Liver (tissue), 9 donors: ENCODE results near the gene THADA. TPM values are rescaled to one million over a fixed set of nuclear protein-coding genes. Genes with fewer than 3 reads are reported as not detected.

Source experiments
- DNase-seq: peaks from one replicate; pipeline ENCODE4 v3.0.0-alpha.2; 2017; ENCODE audit warnings: low spot score
- H3K27ac ChIP-seq, 2 donors: one replicate each; pipeline ENCODE4 v1.7.0; 2013; ENCODE audit warnings: inconsistent platforms in 2 of 2, low read length in 2 of 2, control low read depth in 1 of 2, low read depth in 1 of 2, mild to moderate bottlenecking in 1 of 2
- H3K27me3 ChIP-seq, 4 donors: one replicate each; pipeline versions ENCODE4 v1.6.1 to v1.7.0; 2013; ENCODE audit warnings: low read length in 3 of 4, inconsistent platforms in 1 of 4, mild to moderate bottlenecking in 1 of 4, moderate library complexity in 1 of 4; ENCODE audit not compliant: control insufficient read depth in 4 of 4, insufficient read depth in 4 of 4
- H3K36me3 ChIP-seq, 4 donors: one replicate each; pipeline versions ENCODE4 v1.6.1 to v1.7.0; 2013; ENCODE audit warnings: low read length in 3 of 4, mild to moderate bottlenecking in 3 of 4, low read depth in 1 of 4, moderate library complexity in 1 of 4; ENCODE audit not compliant: control insufficient read depth in 4 of 4, insufficient read depth in 3 of 4
- H3K4me1 ChIP-seq, 4 donors: one replicate each; pipeline versions ENCODE4 v1.6.1 to v1.7.0; 2013; ENCODE audit warnings: low read length in 3 of 4, mild to moderate bottlenecking in 3 of 4, moderate library complexity in 1 of 4; ENCODE audit not compliant: control insufficient read depth in 4 of 4, insufficient read depth in 4 of 4
- H3K4me3 ChIP-seq, 3 donors: one replicate each; pipeline versions ENCODE4 v1.6.1 to v1.7.0; 2013; ENCODE audit warnings: low read length in 3 of 3, control low read depth in 1 of 3, low read depth in 1 of 3, mild to moderate bottlenecking in 1 of 3
- H3K9ac ChIP-seq, 2 donors: one replicate each; pipeline ENCODE4 v1.7.0; 2013; ENCODE audit warnings: low read length in 2 of 2, mild to moderate bottlenecking in 2 of 2, moderate library complexity in 2 of 2, control low read depth in 1 of 2, low read depth in 1 of 2
- H3K9me3 ChIP-seq, 4 donors: one replicate each; pipeline versions ENCODE4 v1.6.1 to v1.7.0; 2013; ENCODE audit warnings: low read length in 3 of 4; ENCODE audit not compliant: control insufficient read depth in 4 of 4
- ATF3 ChIP-seq: IDR thresholded peaks from 2 replicates; pipeline ENCODE4 v1.6.1; 2016; ENCODE audit warnings: antibody characterized with exemption
- CTCF ChIP-seq: fragments of 150-350 bp; IDR thresholded peaks from 2 replicates; pipeline ENCODE4 v1.5.1; 2017; ENCODE audit warnings: improper control_type of control experiment, low read depth, low read length; ENCODE audit not compliant: missing input control
- EGR1 ChIP-seq, 2 donors: IDR thresholded peaks; 2 replicates each; pipeline ENCODE4 v1.6.1; 2016 to 2018; ENCODE audit warnings: antibody characterized with exemption in 2 of 2, low read depth in 2 of 2
- FOXA1 ChIP-seq: IDR thresholded peaks from 2 replicates; pipeline ENCODE4 v1.6.1; 2016; ENCODE audit warnings: antibody characterized with exemption
- FOXA2 ChIP-seq: IDR thresholded peaks from 2 replicates; pipeline ENCODE4 v1.6.1; 2016; ENCODE audit warnings: antibody characterized with exemption
- GABPA ChIP-seq, 2 donors: IDR thresholded peaks in 1 of 2; conservative IDR thresholded peaks in 1 of 2; 2 replicates each; pipeline ENCODE4 v1.6.1; 2016; ENCODE audit warnings: antibody characterized with exemption in 2 of 2, mild to moderate bottlenecking in 1 of 2, moderate library complexity in 1 of 2
- HNF4A ChIP-seq, 2 donors: conservative IDR thresholded peaks; 2 replicates each; pipeline ENCODE4 v1.6.1; 2016; ENCODE audit warnings: antibody characterized with exemption in 2 of 2, mild to moderate bottlenecking in 2 of 2
- HNF4G ChIP-seq: IDR thresholded peaks from 2 replicates; pipeline ENCODE4 v1.6.1; 2016; ENCODE audit warnings: antibody characterized with exemption
- JUND ChIP-seq, 2 donors: IDR thresholded peaks; 2 replicates each; pipeline ENCODE4 v1.6.1; 2016; ENCODE audit warnings: antibody characterized with exemption in 2 of 2
- MAX ChIP-seq: IDR thresholded peaks from 2 replicates; pipeline ENCODE4 v1.6.1; 2016; ENCODE audit warnings: antibody characterized with exemption
- NR2F2 ChIP-seq: IDR thresholded peaks from 2 replicates; pipeline ENCODE4 v1.6.1; 2016; ENCODE audit warnings: antibody characterized with exemption
- RAD21 ChIP-seq, 2 donors: IDR thresholded peaks; 2 replicates each; pipeline ENCODE4 v1.6.1; 2016; ENCODE audit warnings: antibody characterized with exemption in 2 of 2, mild to moderate bottlenecking in 2 of 2
- REST ChIP-seq: IDR thresholded peaks from 2 replicates; pipeline ENCODE4 v1.6.1; 2016; ENCODE audit warnings: antibody characterized with exemption, mild to moderate bottlenecking
- RXRA ChIP-seq, 2 donors: IDR thresholded peaks; 2 replicates each; pipeline ENCODE4 v1.6.1; 2017 to 2018; ENCODE audit warnings: antibody characterized with exemption in 2 of 2, mild to moderate bottlenecking in 1 of 2
- SP1 ChIP-seq: IDR thresholded peaks from 2 replicates; pipeline ENCODE4 v1.6.1; 2018; ENCODE audit warnings: antibody characterized with exemption, mild to moderate bottlenecking
- TAF1 ChIP-seq: conservative IDR thresholded peaks from 2 replicates; pipeline ENCODE4 v1.6.1; 2016; ENCODE audit warnings: antibody characterized with exemption, mild to moderate bottlenecking
- YY1 ChIP-seq: IDR thresholded peaks from 2 replicates; pipeline ENCODE4 v1.6.1; 2016; ENCODE audit warnings: antibody characterized with exemption, mild to moderate bottlenecking
- ZBTB33 ChIP-seq: IDR thresholded peaks from 2 replicates; pipeline ENCODE4 v1.6.1; 2016; ENCODE audit warnings: antibody characterized with exemption
- WGBS: extraction: QIAGEN DNeasy Blood & Tissue Kit; methylation state at CpG from one replicate; pipeline ENCODE4 v1.1.7; 2013; 5-methylcytosine and 5-hydroxymethylcytosine counted together
- polyA plus RNA-seq, 2 donors: library from polyadenylated mRNA; stranded (reverse) in 1 of 2; unstranded in 1 of 2; fragments of 200-250 nt in 1 of 2; fragments of >200 nt in 1 of 2; fragmentation: Nextera tagmentation in 1 of 2; extraction: Ambion mirVana in 1 of 2; gene quantifications; one replicate each; pipeline versions ENCODE4 v1.2.1 to v1.2.3, GENCODE V29; 2013 to 2015
- total RNA-seq, 2 donors: library from RNA; depleted of rRNA; stranded (reverse); fragments of >200 nt; gene quantifications; one replicate each; pipeline ENCODE4 v1.2.3, GENCODE V29; 2014
- donor health status: healthy.
- donor health status: healthy.
- donor health status: healthy.
- donor health status: healthy.
- donor health status: healthy.

The THADA gene
- total and polyA plus RNA-seq, 4 donors: 12.0 to 37.2 (median 22.3) TPM

- under 1% methylated on average over 8 of the region's 8 CpGs for WGBS
- H3K36me3 ChIP-seq: peaks cover 0 to 8% (median 1%) of the 10 kb centered on the region in 4 donors
- H3K4me1 ChIP-seq: peaks cover 12 to 61% (median 48%) of the 10 kb centered on the region in 4 donors
These were observed 373.9 kb downstream of the THADA start for GRCh38 chr2:43221763-43222474.

More at GRCh38 chr2:43221763-43222474, 373.9 kb downstream of the THADA start:
- peak overlapping the region; percentile 76 to 89 for H3K27ac ChIP-seq
- H3K27me3 ChIP-seq: no peaks in the 10 kb centered on the region
- H3K4me3 ChIP-seq: peak overlapping the region in 2 of 3 donors; percentile 48 to 84
- TF ChIP-seq TAF1 (no peak), JUND (IDR thresholded peaks at IDR 0.05) (peak; percentile 90 to 95), HNF4A (conservative IDR thresholded peaks at IDR 0.05) (no peak), RXRA (IDR thresholded peaks at IDR 0.05) (peak; percentile 20 to 35), HNF4G (no peak), RAD21 (IDR thresholded peaks at IDR 0.05) (peak; percentile 42 to 49), ZBTB33 (no peak), EGR1 (IDR thresholded peaks at IDR 0.05; ENCODE audit: low read depth in 2 of 2) (no peak), FOXA2 (no peak), NR2F2 (peak; percentile 45), MAX (peak; percentile 28), ATF3 (no peak), SP1 (peak; percentile 37), YY1 (no peak), CTCF (no peak), FOXA1 (no peak), REST (peak; percentile 37), GABPA (IDR thresholded peaks at IDR 0.05 in 1 of 2, conservative IDR thresholded peaks at IDR 0.05 in 1 of 2) (peak in 1 of 2 donors; percentile 11)
- H3K9ac ChIP-seq: peak overlapping the region; percentile 73 to 94
- peak; percentile 80 for DNase-seq
- H3K9me3 ChIP-seq: no peaks in the 10 kb centered on the region
